Gastrocnemius medialis (tissue), 4 donors: ENCODE measurements around the gene UCP1. TPM values are rescaled to one million over a fixed set of nuclear protein-coding genes. Genes with fewer than 3 reads are reported as not detected.

Experiments used
- ATAC-seq, 2 donors: fragments of 150-250 bp; one replicate each; pipeline ENCODE4 v1.9.1; 2016
- DNase-seq, 2 donors: peaks; one replicate each; pipeline ENCODE4 v3.0.0-alpha.2; 2019
- H3K27ac ChIP-seq, 4 donors: fragments of 200-600 bp; sonication (generic); 1 replicate in 1 of 4; 2 replicates in 3 of 4; pipeline ENCODE4 v1.5.1; 2016 to 2018; ENCODE audit warnings: mild to moderate bottlenecking in 2 of 4, moderate library complexity in 1 of 4
- H3K27me3 ChIP-seq, 3 donors: fragments of 200-600 bp; sonication (generic) in 2 of 3; 1 replicate in 1 of 3; 2 replicates in 2 of 3; pipeline versions ENCODE4 v1.5.1 to v1.6.0; 2016 to 2019; ENCODE audit warnings: mild to moderate bottlenecking in 1 of 3, moderate library complexity in 1 of 3
- H3K36me3 ChIP-seq, 2 donors: fragments of 200-600 bp; sonication (generic) in 1 of 2; one replicate each; pipeline ENCODE4 v1.5.1; 2017 to 2018
- H3K4me1 ChIP-seq, 2 donors: fragments of 200-600 bp; sonication (generic) in 1 of 2; one replicate each; pipeline ENCODE4 v1.5.1; 2016 to 2017; ENCODE audit warnings: mild to moderate bottlenecking in 2 of 2
- H3K4me3 ChIP-seq, 4 donors: fragments of 200-600 bp; sonication (generic) in 3 of 4; 1 replicate in 1 of 4; 2 replicates in 3 of 4; pipeline ENCODE4 v1.5.1; 2016 to 2019; ENCODE audit warnings: mild to moderate bottlenecking in 2 of 4
- H3K9me3 ChIP-seq, 3 donors: fragments of 200-600 bp; sonication (generic) in 2 of 3; 1 replicate in 1 of 3; 2 replicates in 2 of 3; pipeline ENCODE4 v1.5.1; 2016 to 2019
- POLR2A ChIP-seq, 2 donors: fragments of 450-650 bp; IDR thresholded peaks; one replicate each; pipeline ENCODE4 v1.6.1; 2017; ENCODE audit warnings: antibody characterized with exemption in 2 of 2, mild to moderate bottlenecking in 2 of 2, moderate library complexity in 2 of 2
- in situ Hi-C, 4 donors: fragments of 200-750 bp; cut with MboI; loops; one replicate each; pipeline versions ENCODE4 v1.15.0 to v1.8.0; 2017; ENCODE audit warnings: low sequenced_read_pairs in 4 of 4
- intact Hi-C: fragments of 100-400 bp; cut with DNase I; formaldehyde crosslinking; loops from one replicate; pipeline ENCODE4 v1.15.1; 2023; ENCODE audit warnings: low total_unique reads
- total RNA-seq, 4 donors: library from RNA; depleted of rRNA; stranded (reverse); fragments of >200 nt; gene quantifications; one replicate each; pipeline versions ENCODE4 v1.1.0 to v1.2.3, GENCODE V29; 2016
- TF ChIP-seq, protein P1 (sequence below), 5 experiments: fragments of 450-650 bp in 3 of 5; fragments of 200-600 bp in 2 of 5; sonication (generic) in 2 of 5; IDR thresholded peaks in 4 of 5; conservative IDR thresholded peaks in 1 of 5; 1 replicate in 4 of 5; 2 replicates in 1 of 5; pipeline ENCODE4 v1.5.1; 2016 to 2019; ENCODE audit warnings: antibody characterized with exemption in 5 of 5, mild to moderate bottlenecking in 3 of 5, moderate library complexity in 3 of 5

Gene UCP1
- total RNA-seq, 4 donors from 2014 or later, result not detected

DNA sequence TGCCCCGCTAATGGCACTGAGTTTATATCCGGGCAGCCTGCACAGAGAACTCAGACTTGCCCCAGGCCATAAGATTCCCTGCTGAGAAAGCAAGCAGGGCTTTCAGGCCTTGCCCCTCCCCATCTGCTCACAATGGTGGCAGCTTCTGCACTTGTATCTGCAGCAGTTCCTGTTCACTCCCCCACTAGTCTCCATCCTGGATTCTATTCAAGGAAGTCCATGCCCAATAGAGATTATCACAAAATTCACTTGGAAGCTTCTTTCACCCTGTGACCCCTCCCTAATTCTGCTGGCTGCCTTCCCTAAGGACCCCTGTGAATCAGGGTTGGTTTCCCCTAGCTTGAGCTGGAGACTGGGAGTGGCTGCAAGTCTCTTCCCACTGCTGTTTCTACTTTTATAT lies 34.5 kb upstream of the UCP1 start:
- no peaks in the 10 kb centered on the region for H3K4me1 ChIP-seq
- no peak for ATAC-seq
- intact Hi-C loops, result no loop called here

DNA sequence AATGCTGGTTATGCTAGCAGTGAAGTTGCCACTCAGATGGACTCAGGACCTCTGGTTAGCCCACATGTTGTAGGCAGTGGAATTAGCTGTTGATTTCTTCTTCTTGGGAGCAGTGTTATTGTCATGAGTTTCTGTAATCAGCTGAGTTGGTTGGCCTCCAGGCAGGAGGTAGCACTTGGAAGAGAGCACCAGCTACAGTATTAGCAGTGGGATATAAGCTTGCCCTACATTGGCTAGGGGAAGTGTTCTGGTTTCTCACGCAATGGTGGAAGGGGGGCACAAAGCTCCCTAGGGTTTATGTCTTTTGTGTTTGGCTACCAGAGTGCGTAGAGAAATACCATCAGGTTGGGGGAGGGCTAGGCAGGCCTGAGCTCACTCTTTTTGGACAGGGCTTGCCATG lies 34.0 kb upstream of the UCP1 start:
- no peak for ATAC-seq
- in situ Hi-C loops, result no loop called here
- Histone ChIP-seq H3K4me3 (no peak overlapping the region), H3K27ac (no peak overlapping the region), H3K27me3 (no peaks in the 10 kb centered on the region), H3K4me1 (no peaks in the 10 kb centered on the region), H3K36me3 (no peaks in the 10 kb centered on the region), H3K9me3 (no peaks in the 10 kb centered on the region)
- no peak for TF ChIP-seq POLR2A (IDR thresholded peaks at IDR 0.05)
- TF ChIP-seq, protein P1, sequence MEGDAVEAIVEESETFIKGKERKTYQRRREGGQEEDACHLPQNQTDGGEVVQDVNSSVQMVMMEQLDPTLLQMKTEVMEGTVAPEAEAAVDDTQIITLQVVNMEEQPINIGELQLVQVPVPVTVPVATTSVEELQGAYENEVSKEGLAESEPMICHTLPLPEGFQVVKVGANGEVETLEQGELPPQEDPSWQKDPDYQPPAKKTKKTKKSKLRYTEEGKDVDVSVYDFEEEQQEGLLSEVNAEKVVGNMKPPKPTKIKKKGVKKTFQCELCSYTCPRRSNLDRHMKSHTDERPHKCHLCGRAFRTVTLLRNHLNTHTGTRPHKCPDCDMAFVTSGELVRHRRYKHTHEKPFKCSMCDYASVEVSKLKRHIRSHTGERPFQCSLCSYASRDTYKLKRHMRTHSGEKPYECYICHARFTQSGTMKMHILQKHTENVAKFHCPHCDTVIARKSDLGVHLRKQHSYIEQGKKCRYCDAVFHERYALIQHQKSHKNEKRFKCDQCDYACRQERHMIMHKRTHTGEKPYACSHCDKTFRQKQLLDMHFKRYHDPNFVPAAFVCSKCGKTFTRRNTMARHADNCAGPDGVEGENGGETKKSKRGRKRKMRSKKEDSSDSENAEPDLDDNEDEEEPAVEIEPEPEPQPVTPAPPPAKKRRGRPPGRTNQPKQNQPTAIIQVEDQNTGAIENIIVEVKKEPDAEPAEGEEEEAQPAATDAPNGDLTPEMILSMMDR (IDR thresholded peaks at IDR 0.05 in 4 of 5, conservative IDR thresholded peaks at IDR 0.05 in 1 of 5), result no peak
- no peak for DNase-seq
- intact Hi-C loops, result no loop called here

More for the DNA sequence above, 34.5 kb upstream of the UCP1 start:
- DNase-seq, result no peak
- Histone ChIP-seq H3K36me3 (no peaks in the 10 kb centered on the region), H3K9me3 (no peaks in the 10 kb centered on the region), H3K27me3 (no peaks in the 10 kb centered on the region), H3K27ac (no peak overlapping the region), H3K4me3 (no peak overlapping the region)
- in situ Hi-C loops, result no loop called here
- TF ChIP-seq POLR2A (IDR thresholded peaks at IDR 0.05), result no peak
- TF ChIP-seq, protein P1 (IDR thresholded peaks at IDR 0.05 in 4 of 5, conservative IDR thresholded peaks at IDR 0.05 in 1 of 5), result no peak

DNA sequence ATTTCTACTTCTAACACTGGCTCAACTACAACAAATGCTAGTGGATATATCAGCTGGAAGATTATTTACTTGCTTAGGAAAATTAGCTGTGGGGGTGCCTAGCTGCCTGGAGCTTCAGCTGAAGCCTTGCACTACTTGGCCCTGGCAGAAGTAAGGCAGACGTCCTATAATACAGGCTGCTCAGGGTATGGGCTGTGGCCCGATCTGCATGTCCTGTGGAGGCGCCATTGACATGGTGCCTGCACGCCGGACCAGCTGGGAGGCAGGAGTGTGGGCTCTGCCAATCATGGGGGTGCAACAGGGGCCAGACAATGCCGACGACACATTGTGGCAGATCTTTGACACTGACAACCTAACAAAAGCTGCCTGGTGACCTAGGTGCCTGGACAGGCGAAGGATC lies 31.6 kb upstream of the UCP1 start:
- Histone ChIP-seq H3K4me1 (no peaks in the 10 kb centered on the region), H3K4me3 (no peak overlapping the region), H3K27me3 (no peaks in the 10 kb centered on the region), H3K27ac (no peak overlapping the region), H3K36me3 (no peaks in the 10 kb centered on the region), H3K9me3 (no peaks in the 10 kb centered on the region)
- TF ChIP-seq, protein P1 (IDR thresholded peaks at IDR 0.05 in 4 of 5, conservative IDR thresholded peaks at IDR 0.05 in 1 of 5), result no peak
- no peak for TF ChIP-seq POLR2A (IDR thresholded peaks at IDR 0.05)
- in situ Hi-C loops, result no loop called here
- DNase-seq (no peak), ATAC-seq (no peak)
- intact Hi-C loops, result no loop called here

DNA sequence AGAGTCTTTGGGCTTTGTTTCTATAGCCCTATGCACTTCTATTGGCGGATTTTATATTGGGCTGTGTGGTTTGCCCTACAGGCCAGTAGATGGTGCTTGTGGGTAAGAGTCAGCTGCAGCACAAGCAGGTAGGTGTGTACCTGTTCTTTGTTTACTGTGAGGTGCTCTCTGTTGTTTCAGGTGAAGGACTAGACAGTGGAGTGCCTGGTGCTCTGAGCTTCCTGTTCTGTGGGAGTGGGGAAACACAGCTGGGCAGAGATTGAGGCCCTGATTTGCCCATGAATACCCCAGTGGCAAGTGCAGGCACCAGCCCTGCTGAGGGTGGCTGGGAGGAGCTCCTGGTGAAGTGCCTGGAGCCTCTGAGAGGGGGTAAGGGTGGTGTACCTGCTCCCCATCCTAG lies 26.3 kb upstream of the UCP1 start:
- Histone ChIP-seq H3K9me3 (no peaks in the 10 kb centered on the region), H3K36me3 (no peaks in the 10 kb centered on the region), H3K4me3 (no peak overlapping the region), H3K27ac (no peak overlapping the region), H3K4me1 (no peaks in the 10 kb centered on the region), H3K27me3 (no peaks in the 10 kb centered on the region)
- no peak for ATAC-seq
- in situ Hi-C loops, result no loop called here
- intact Hi-C loops, result no loop called here
- no peak for DNase-seq
- no peak for TF ChIP-seq POLR2A (IDR thresholded peaks at IDR 0.05)
- TF ChIP-seq, protein P1 (IDR thresholded peaks at IDR 0.05 in 4 of 5, conservative IDR thresholded peaks at IDR 0.05 in 1 of 5), result no peak

DNA sequence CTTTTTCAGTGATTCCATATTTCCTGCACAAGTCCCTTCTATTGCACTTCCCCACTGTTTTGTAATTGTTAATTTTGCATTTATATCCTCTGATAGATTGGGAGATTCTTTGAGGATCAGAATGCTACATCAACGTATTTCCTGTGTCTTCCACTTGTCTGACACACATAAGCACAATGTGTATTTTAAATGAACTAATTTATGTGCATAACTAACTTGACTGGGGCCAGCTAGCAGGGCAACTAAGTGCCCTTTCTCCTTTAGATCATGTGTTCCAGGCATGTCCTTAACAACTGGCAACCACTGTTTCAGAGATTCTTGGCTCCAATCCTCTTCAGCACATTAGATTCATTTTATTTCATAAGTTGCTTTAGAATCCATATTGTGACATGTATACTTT lies 15.7 kb upstream of the UCP1 start:
- ATAC-seq, result no peak
- peaks cover 1 to 10% (median 3%) of the 10 kb centered on the region in 3 donors for H3K27me3 ChIP-seq
- DNase-seq, result no peak
- H3K27ac ChIP-seq, result no peak overlapping the region
- in situ Hi-C loops, result no loop called here
- H3K9me3 ChIP-seq, result no peaks in the 10 kb centered on the region
- H3K4me3 ChIP-seq, result no peak overlapping the region
- H3K4me1 ChIP-seq, result no peaks in the 10 kb centered on the region
- H3K36me3 ChIP-seq, result no peaks in the 10 kb centered on the region
- intact Hi-C loops, result no loop called here
- TF ChIP-seq, protein P1 (IDR thresholded peaks at IDR 0.05 in 4 of 5, conservative IDR thresholded peaks at IDR 0.05 in 1 of 5), result no peak
- TF ChIP-seq POLR2A (IDR thresholded peaks at IDR 0.05), result no peak
